GM18867 (cell line): Measurements from ENCODE around the gene PARD3B.

Source experiments
- ATAC-seq: cut with Tn5 transposase; IDR thresholded peaks from one replicate; pipeline ENCODE4 v1.9.1; 2021; ENCODE audit warnings: mild to moderate bottlenecking, moderate library complexity; ENCODE audit not compliant: unreplicated experiment

The PARD3B gene

GRCh38 chr2:204749319-204749718 is 204.0 kb downstream of the PARD3B start:
- no peak for ATAC-seq

DNA sequence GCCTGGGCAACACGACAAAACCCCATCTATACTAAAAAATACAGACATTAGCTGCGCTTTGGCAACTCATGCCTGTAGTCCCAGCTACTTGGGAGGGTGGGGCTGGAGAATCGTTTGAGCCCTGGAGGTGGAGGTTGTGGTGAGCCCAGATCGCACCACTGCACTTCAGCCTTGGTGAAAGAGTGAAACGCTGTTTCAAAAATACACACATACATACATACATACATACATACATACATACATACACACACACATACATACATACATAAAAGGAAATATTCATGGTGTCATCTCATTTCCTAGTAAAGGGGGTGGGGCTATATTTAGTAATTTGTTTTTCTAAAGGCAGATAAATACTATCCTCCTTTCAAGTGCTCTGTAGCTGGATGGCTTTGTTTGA is 205.1 kb downstream of the PARD3B start:
- ATAC-seq: no peak

- ATAC-seq: no peak
Observed at GRCh38 chr2:204751472-204751871, 206.2 kb downstream of the PARD3B start.

- no peak for ATAC-seq
Observed at GRCh38 chr2:204753841-204754240, 208.6 kb downstream of the PARD3B start.

DNA sequence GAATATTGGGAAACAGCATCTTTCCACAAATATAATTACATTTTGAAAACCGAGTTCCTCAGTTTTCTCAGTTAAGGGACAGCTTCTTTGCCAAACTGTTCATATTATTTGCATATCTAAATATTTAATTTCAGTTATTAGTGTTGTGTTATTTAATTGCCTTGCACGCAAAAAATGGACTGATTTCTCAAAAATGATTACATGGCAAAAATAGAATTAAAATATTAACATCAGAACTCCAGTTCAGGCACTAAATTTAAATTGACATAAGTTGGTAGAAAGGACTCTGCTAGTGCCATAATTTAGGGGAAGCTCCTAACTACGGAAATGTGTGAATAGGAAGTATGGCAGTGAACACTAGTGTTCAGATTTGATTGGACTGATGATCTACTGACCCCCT is 209.6 kb downstream of the PARD3B start:
- ATAC-seq: no peak

- ATAC-seq: no peak
Observed at GRCh38 chr2:204763974-204764703, 218.9 kb downstream of the PARD3B start.

DNA sequence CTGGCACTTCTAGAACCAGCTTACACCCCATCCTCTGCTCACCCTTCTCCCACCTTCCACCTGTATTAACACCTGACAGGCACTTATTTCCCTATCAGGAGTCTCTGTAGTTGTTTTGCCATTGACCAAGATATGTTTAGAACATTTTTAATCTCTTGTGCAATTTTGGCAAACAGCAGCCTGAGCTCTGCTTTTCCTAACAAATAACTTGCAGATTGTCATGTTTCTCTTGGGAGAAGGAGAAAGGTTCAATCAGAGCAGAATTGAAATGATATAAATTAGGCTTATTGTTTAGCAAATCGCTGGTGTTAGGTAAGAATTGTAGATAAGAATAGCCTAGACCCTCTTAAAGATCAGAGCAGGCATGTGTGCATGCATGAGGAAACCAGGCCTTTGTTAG is 225.5 kb downstream of the PARD3B start:
- ATAC-seq: no peak

GRCh38 chr2:204771721-204772120 is 226.4 kb downstream of the PARD3B start:
- no peak for ATAC-seq

DNA sequence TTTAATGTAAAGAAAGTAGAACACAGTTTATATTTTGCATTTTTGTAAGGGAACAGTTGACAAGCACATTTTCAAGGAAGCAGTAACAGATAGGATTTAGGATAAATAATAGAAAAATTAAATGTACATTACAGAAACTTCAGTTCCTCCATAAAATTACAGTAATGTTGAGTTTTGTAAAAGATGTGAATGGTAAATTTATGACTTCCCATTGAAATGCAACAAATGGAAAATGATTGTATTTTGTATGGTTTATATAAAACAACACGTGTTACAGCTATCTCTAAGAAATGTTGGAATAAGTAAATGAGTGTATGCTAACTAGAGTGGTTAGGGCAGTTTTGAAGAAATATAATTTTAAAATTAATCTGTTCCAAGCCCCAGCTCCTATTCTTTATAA is 227.3 kb downstream of the PARD3B start:
- ATAC-seq: no peak

DNA sequence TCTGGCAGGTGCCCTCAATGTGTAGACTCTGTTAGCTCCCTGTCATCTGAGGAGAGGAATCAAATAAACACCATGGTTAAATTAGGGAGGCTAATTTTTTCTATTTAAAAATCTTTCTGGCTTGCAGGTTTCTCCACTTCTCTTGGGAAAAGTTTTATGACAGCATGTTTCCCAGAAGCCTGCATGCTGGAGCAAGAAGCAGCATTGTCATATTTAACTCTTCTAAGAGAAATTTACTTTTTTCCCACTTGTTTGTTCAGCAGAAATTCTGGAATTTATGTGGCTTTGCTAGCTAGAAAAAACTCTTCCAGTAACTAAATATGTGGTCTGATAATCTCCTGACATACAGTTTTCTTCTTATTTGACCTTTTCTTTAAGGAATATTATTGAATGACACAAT is 230.5 kb downstream of the PARD3B start:
- ATAC-seq: no peak

GRCh38 chr2:204776781-204777559 is 231.7 kb downstream of the PARD3B start:
- ATAC-seq: no peak

DNA sequence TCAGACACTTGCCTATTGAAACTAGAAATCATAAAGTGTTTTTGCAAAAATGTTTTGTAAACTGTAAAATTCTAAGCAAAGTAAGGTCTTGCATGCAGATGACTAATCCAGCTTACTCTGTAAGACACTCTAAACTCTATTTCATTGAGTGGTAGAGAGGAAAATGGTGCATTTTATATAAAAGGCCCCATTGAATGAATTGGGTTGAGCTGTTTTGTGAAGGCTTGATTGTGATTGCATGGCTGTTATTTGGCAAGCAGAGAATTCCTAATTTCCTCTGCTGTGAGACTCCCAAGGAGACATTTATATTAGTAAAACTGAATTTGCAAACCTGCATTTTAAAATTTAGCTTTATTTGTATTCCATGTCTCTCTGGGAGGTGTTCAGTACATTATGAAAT is 234.5 kb downstream of the PARD3B start:
- no peak for ATAC-seq

GRCh38 chr2:204781941-204782340 is 236.7 kb downstream of the PARD3B start:
- ATAC-seq: no peak

- ATAC-seq: no peak
Observed at GRCh38 chr2:204790076-204790475, 244.8 kb downstream of the PARD3B start.

- no peak for ATAC-seq
Observed at GRCh38 chr2:204791230-204791629, 246.0 kb downstream of the PARD3B start.

- ATAC-seq: no peak
Observed at GRCh38 chr2:204794624-204795023, 249.3 kb downstream of the PARD3B start.

DNA sequence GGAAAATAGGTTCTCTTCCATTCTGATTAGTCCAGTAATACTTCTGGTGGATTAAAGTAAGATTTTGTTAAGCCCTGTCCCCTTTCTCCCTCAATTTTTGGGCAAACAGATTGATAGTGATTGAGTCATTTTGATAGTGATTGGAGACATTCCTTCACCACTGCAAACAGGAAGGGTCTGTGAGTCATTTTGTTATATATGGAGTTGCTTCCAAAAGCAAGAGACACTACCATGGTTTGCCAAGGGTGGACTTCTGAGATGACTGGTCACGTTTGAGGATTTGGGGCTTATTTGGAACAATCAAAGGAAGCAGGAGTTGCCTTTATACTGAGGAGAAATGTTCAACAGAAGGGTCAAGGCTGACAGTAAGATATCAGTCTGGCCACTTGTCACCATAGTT is 249.9 kb downstream of the PARD3B start:
- ATAC-seq: no peak

GRCh38 chr2:204796581-204796980 is 251.3 kb downstream of the PARD3B start:
- ATAC-seq: peak; percentile 95

DNA sequence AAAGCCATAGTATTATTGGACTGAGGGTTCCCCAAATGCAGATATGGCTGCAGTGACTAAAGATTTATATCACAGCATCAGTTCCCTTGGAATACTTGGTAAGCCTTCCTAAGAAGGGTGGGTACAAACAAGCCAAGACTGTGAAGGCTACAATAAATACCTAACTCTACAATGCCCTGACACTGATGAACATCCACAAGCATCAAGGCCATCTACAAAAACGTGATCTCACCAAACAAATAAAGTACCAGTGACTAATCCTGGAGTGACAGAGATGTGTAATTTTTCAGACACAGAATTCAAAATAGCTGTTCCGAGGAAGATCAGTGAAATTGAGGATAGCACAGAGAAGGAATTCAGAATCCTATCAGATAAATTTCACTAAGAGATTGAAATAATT is 254.5 kb downstream of the PARD3B start:
- ATAC-seq: no peak

DNA sequence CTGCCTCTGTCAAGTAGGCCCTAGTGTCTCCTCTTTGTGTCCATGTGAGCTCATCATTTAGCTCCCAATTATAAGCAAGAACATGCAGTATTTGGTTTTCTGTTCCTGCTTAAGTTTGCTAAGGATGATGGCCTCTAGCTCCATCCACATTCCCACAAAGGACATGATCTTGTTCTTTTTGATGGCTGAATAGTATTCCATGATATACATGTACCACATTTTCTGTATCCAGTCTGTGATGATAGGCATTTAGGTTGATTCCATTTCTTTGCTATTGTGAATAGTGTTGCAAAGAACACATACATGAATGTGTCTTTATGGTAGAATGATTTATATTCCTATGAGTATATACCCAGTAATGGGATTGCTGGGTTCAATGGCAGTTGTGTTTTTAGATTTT is 263.2 kb downstream of the PARD3B start:
- ATAC-seq: no peak

GRCh38 chr2:204824751-204825453 is 279.6 kb downstream of the PARD3B start:
- ATAC-seq: no peak

DNA sequence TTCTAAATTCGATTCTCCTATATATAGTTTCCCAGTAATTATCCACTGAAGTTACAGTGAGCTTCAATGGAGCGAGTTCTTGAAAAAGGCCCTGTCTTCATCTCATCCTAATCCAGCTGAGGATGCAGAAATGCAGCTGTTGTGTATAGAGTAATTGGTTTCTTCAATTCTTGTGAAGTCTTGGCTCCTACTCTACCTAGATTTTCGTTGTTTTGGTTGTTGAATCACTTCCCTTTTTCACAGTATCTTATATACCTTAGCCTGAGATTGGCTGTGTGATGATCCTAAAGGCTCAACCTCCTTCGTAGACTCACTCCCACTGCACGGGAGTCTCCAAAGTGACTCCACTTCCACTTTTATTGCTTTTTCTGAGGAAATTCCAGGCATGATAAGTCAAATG is 280.4 kb downstream of the PARD3B start:
- no peak for ATAC-seq
